HG02884 (cell line): ENCODE measurements around the gene SLC25A3.
"Not testable (repeated sequence)": the region's sequence is repeated elsewhere in the genome, so short reads cannot be mapped to it uniquely, and the experiment has no call there.

ENCODE experiments used
- ATAC-seq: cut with Tn5 transposase; IDR thresholded peaks from one replicate; pipeline ENCODE4 v1.9.1; 2021; ENCODE audit warnings: mild to moderate bottlenecking, moderate library complexity; ENCODE audit not compliant: unreplicated experiment

The SLC25A3 gene

DNA sequence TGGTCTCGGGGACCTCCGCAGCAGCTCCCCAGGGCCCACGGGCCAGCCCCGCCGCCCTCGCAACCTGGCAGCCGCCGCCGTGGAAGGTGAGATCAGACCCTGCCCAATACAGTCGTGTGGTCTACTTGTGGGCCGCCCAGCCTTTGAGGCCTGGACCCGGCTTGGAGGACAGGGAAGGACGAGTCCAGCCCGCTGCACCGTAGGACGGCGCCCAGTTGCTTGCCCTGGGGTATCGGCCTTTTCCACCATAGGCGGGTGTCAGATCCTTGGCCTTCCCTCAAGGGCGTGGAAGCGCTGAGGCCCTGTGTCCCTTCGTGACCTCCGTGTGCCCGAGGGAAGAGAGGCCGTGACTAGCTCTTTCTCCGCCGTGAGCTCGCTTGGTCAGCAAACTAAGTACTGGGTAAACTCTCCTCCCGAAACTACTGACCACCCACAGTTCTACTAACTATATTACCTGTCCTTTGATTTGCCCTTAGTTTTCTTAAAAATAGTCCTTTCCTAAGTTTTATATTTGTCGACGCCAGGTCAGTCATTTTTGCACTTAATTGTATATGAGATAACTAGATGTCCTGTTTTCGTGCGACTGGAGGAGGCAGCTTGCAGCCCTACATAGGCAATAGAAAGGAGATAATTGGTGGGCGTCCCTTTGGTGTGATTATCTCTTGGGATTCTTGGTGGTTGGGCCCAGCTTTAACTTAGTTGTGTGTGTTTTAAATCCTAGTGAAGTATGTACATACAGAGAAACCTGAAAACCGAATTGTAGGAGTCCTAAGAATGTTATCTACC lies 757 bp downstream of the SLC25A3 start:
- ATAC-seq, result peak; percentile 4

DNA sequence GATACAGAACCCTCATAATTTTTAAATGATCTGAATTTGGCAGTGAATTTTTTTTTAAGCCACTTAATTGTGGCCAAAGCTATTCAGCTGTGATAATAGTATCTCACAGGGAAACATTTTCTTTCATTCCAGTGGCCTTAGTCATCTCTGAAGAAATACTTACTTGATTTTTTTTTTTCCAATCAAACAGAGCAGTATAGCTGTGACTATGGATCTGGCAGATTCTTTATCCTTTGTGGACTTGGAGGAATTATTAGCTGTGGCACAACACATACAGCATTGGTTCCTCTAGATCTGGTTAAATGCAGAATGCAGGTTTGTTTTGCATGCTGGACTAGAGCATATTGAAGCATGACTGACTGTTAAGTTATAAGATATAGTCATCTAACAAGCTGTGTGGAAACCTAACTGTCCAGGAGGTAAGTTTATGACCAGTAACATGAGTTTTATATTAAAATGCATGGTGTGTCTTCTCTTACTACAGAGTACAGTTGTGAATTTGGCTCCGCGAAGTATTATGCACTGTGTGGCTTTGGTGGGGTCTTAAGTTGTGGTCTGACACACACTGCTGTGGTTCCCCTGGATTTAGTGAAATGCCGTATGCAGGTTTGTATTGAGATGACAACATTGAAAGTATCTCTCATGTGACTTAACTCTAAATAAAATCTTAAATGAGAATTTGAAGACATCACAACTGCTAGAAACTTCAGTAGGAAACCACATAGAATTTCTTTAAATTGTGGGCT lies 1.9 kb downstream of the SLC25A3 start:
- no peak for ATAC-seq

DNA sequence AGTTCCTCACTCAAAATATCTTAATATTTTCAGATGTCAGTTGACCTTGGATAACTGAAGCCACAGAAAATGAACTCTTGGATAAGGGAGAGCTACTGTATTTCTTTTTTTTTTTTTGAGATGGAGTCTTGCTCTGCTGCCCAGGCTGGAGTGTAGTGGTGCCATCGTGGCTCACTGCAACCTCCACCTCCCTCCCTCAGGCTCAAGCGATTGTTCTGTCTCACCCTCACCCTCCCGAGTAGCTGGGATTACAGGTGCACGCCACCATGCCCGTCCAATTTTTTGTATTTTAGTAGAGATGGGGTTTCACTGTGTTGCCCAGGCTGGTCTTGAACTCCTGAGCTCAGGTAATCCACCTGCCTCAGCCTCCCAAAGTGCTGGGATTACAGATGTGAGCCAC lies 3.8 kb downstream of the SLC25A3 start:
- ATAC-seq, result not testable (repeated sequence)

DNA sequence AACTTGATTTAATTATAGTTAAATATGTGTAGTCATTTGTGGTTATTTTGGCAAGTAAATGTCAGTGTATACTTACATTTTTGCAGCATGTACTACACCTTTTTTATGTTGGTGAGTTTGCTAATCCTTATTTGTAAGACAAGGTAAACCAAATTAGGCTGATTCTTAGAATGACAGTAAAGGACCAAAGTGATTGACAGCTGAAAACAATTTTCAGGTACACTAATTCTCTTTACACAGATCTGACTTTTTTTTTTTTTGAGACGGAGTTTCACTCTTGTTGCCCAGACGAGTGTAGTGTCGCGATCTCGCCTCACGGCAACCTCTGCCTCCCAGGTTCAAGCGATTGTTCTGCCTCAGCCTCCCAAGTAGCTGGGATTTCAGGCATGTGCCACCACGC lies 8.4 kb downstream of the SLC25A3 start:
- ATAC-seq, result no peak

DNA sequence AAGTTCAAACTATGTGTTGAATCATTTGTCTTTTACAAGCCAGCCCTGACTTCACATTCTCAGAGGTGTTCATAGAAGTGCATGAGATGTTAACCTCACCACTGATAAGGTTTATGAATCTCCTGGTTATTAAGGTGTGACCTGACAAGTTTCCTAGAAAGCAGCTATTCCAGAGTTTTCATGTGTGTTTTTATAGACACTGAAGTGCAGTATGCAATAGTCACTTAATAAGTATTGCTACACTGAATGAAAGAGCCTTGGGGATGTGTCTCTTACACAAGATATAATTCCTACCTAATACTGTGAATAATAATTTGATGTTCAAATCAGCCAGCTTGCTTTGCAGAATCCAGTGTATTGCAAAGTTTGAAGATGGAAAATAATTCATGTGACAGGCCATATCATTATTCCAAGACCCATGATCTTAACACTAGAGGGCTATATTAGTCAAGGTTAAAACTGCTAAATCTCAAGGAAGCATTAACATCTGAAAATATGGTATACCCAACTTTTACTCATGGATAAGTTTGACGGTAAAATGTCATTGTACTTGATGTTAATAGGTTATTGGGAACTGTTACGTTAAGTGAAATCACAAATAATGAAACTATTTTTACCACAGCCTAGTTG lies 13.0 kb downstream of the SLC25A3 start:
- no peak for ATAC-seq

DNA sequence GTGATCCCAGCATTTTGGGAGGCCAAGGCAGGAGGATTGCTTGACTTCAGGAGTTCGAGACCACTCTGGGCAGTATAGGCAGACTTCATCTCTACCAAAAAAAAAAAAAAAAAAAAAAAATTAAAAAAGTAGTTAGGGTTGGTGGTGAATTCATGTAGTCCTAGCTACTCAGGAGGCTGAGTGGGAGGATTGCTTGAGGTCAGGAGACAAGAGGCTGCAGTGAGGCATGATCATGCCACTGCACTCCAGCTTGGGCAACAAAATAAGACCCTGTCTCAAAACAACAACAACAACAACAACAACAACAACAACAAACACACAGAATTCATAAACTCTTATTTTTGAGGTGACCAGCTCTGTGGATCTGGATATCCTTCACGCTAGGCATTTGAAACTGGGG lies 17.1 kb downstream of the SLC25A3 start:
- ATAC-seq, result no peak

DNA sequence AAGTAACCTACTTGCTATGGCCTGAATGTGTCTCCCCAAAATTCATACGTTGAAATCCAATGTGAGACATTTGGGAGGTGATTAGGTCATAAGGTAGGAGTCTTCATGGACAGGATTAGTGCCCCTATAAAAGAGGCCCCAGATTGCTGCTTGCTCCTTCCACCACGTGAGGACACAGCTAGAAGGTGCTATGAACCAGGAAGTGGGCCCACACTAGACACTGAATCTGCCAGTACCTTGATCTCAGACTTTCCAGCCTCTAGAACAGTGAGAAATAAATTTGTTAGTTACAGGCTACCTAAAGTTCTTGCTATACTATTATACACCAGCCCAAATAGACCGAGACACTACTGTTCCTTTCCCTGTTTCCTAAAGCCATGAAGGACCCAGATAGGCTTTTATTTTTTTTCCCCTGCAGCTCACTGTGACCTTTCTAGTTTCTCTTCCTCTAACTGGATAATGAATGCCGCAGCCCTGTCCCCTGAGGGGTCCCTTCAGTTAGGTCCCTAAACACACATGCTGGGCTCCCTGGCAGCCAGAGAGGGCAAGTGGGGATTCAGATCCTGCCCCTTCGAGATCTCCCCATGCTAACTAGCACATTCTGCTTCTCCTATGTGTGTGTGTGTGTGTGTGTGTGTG lies 19.3 kb downstream of the SLC25A3 start:
- peak; percentile 94 for ATAC-seq

DNA sequence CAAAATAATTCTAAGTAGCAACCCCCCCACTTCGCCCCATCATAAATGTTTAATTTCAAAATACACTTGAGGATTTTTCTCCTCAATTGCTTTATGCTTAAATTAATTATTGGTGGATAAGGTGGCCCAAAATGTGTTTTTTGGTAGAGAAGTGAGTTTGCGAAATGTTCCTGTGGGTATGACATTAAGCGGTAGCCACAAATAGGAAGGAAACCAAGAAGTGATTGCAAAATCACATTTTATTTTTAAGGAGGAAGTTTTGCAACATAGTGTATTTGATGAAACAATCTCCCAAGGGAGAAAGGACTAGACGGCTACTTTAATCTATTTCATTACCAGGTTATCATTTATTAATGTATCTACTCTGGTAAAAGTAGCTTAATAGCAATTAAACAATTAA lies 25.5 kb downstream of the SLC25A3 start:
- no peak for ATAC-seq

DNA sequence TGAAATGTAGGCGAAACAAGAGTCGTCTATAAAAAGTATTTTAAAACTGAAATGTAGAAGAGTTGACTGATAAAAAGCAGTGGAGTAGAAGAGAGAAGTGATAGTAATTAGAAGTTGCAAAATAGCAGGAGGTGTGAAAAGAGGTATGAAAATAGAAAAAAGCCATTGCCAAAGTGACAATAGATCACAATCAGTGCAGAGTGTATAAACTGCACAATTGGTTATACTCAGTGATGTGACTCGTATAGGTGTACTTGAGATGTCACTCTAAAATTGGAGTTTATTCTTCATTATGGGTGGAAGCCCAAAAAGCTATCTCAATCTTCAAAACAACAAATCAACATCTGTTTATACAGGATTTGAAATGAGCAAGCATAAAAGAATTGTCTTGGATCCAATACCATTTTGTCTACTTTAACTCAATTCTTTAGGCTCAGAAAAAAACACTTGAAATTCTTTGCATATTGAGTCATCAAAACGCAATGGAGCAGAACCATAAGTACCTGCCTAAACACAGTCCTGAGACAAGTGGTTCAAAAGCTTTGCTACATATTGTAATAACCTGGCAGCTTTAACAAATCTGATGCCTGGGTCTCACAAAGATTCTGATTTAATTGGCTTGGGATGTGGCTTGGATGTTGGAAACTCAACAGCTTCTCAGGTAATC lies 42.3 kb downstream of the SLC25A3 start:
- peak; percentile 85 for ATAC-seq

DNA sequence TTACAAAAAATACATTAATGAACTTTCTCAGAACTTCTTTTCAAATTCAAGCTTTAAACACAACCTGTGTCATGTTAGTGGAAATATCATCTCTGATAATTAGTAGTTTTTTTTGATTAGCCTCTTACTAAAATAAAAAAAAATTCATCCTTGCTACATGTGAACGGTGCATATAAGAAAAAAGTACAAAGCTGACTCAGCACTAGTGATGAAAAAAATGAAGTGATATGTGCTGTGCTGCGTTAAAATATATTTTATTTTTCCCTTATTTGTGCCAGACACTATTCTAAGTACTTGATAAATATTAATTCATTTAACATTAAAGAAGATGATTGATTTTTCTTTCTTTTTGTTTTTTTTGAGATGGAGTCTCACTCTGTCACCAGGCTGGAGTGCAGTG lies 43.6 kb downstream of the SLC25A3 start:
- ATAC-seq, result no peak

DNA sequence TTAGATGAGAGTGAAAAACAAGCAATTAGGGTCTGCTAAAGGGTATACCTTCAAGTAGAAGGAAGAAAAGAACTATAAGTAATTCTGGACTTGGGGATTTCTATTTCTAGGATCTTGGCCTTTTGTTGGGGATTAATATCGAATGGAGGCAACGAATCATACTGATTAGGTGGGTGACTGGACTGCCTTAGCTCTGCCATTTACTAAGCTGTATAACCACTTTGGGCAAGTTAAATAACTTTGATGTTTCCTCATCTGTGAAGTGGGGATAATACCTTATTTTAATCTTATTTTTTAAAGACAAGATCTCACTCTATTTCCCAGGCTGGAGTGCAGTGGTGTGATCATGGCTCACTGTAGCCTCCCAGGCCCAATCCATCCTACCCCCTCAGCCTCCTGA lies 44.5 kb downstream of the SLC25A3 start:
- ATAC-seq, result no peak

DNA sequence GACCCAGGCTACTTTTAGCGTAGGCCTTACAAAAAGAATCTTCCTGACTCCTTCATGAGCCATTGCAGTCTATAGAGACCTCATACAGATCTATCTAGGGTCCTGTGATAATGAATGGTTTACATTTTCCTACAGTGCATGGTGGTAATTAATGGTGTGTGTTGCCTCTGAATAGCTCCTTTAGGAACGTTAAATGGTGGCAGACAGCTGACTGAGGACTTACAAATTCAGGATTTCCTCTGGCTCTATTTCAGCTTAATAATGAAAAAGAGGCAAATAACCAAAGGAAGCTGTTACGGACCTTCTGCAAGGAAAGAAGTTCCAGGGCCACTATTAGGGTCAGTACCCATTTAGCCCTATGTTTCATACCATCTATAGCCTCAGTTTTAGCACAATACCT lies 46.0 kb downstream of the SLC25A3 start:
- ATAC-seq, result no peak

DNA sequence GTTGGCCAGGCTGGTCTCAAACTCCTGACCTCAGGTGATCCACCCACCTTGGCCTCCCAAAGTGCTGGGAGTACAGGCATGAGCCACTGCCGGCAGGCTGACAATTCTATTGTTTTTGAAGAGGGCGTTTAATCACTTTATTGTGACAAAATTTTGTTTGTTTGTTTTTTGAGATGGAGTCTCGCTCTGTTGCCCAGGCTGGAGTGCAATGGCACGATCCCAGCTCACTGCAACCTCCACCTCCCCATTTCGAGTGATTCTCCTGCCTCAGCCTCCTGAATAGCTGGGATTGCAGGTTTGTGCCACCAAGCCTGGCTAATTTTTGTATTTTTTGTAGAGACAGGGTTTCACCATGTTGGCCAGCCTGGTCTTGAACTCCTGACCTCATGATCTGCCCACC lies 49.3 kb downstream of the SLC25A3 start:
- ATAC-seq, result not testable (repeated sequence)

DNA sequence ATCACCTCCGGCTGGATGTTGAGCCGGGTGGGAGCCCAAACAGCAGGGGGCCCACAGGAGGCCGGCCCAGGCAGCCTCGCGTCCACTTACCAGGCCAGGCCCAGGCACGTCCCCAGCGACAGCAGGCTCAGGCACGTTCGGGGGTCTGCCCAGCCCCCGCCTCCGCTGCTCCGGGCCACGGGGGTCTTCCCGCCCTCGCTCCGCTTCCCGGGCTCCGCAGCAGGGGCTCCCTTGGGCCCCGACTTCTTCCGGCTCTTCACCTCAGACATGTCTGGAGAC lies 50.9 kb downstream of the SLC25A3 start:
- peak; percentile 18 for ATAC-seq

DNA sequence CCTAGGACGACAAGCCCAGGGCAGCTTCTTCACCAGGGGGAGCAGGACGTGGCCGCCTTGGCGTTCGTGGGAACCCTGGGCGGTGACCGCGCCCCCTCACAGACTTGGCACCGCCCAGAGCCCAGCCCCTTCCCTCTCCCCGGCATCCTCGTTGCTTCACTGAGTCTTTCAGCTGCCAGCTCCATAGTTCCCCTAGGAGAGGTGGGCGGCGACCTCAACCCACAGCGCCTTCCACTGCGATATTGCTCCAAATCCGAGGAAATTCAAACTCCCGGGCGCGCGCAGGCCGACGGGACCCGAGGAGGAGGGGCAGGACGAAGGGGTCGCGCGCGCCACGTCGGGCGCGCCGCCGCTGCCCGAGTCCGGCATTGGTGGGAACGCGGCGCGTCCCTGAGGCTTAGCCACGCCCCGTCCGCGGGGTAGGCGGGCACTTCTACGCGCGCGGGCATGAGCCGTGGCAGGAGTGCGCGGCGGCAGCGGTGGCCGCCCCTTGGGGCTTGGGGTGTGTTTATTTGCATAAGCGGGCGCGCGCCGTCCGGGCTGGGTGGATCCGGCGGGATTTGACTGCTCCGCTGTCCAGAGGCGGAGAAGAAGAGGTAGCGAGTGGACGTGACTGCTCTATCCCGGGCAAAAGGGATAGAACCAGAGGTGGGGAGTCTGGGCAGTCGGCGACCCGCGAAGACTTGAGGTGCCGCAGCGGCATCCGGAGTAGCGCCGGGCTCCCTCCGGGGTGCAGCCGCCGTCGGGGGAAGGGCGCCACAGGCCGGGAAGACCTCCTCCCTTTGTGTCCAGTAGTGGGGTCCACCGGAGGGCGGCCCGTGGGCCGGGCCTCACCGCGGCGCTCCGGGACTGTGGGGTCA lies 51.5 kb downstream of the SLC25A3 start, which contains the start of the genes APAF1 and IKBIP:
TSS of gene APAF1 (plus strand) at position 579 of the 860 bp plus-strand sequence. CDS start 3,070 bp downstream, outside the sequence.
TSS of gene IKBIP (minus strand) at position 77 of the 860 bp plus-strand sequence. CDS start 87 bp downstream, outside the sequence.
- ATAC-seq, result peak; percentile 75

DNA sequence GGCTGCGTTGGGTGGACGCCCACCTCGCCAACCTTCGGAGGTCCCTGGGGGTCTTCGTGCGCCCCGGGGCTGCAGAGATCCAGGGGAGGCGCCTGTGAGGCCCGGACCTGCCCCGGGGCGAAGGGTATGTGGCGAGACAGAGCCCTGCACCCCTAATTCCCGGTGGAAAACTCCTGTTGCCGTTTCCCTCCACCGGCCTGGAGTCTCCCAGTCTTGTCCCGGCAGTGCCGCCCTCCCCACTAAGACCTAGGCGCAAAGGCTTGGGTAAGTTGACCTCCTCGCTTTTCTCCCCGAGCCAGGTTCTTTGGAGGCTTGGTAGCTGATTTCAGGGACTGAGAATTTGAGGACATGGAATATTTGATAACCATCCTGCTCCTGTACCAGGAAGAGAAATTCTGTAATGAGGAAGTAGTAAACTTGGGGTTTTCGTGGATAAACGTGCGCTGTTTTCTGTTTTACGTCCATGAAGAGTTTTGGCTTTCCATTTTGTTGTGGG lies 52.1 kb downstream of the SLC25A3 start:
- ATAC-seq, result peak; percentile 0

DNA sequence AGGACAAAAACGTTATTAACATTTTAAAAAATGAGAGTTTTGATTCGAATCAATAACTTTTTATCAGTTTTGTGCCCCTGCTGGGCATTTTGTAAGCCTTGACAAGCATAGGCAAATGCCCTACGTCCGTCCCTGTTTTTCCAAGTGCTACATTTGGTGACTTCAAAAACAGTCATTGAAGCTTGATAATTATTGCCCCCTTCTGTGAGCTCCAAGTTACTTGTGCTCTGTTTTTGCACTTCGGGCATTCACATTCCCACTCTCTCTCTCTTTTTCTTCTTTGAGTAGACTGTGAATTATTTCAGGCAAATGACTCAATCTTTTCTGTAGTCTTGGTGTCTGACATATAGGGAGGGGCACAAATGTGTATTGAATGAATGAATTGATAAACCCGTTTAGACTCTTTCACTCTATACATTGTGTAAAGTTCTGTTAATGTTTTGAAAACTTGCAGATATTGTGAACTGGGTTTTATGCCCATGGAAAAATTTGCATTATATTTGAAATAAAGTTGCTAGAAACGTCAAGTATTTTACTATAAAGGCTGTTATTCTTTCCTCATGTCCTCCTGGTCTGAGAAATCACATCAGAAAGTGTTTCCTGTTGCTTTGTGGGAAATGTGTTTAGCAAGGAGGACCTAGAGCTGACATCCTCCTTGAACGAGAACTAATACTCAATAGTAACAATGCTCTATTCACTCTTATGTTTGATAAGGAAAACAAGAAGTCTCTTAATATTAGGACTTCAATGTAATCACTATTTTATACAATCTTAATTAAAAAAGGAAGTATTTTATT lies 53.0 kb downstream of the SLC25A3 start:
- ATAC-seq, result no peak

DNA sequence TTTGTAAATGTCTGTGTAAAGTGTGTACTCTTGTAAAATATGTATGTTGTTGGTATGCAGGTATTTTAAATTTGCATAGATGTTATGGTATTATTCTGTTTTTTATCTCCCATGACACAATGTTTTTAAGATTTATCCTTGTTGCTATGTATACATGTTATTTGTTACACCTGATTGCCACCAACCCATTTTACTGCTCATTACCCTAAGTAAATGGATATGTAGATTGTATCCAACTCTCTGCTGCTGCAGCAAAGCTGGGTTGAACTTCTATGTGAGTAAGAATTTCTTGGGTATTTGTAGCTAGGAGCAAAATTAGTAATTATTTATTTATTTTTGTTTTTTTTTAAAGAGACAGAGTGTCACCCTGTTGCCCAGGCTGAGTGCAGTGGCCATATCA lies 57.8 kb downstream of the SLC25A3 start:
- ATAC-seq, result no peak
